ENCODE results near the gene DCTPP1.

DNA sequence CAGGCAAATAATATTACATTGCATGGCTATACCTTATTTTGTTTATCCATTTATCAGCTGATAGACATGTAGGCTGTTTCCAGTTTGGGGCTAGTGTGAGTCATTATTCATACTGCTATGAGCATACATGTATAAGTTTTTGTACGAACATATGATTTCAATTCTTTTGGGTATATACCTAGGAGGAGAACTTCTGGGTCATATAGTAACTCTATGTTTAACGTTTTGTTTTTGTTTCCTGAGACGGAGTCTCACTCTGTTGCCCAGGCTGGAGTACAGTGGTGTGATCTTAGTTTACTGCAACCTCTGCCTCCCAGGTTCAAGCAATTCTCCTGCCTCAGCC lies 40.3 kb upstream of the DCTPP1 start:
- no peak for TF ChIP-seq EZH2phosphoT487 (IDR thresholded peaks at IDR 0.05; ENCODE audit: borderline replicate concordance, low read depth)
- no peak for TF ChIP-seq TAF1 (IDR thresholded peaks at IDR 0.05; ENCODE audit: borderline replicate concordance, low read depth, low read length)
- TF ChIP-seq RXRA (IDR thresholded peaks at IDR 0.05; ENCODE audit: borderline replicate concordance, low read depth), result no peak
- no peak for TF ChIP-seq SMC3 (IDR thresholded peaks at IDR 0.05; ENCODE audit: low read depth, low read length)
- TF ChIP-seq EP300 (IDR thresholded peaks at IDR 0.05; ENCODE audit: borderline replicate concordance in 1 of 2, low read depth in 1 of 2, low read length in 1 of 2), result no peak
